Esophagus muscularis mucosa (tissue), 4 donors: ENCODE results near the gene TNFAIP2. TPM values are rescaled to one million over a fixed set of nuclear protein-coding genes. Genes with fewer than 3 reads are reported as not detected.

ENCODE experiments used
- DNase-seq: peaks from one replicate; pipeline ENCODE4 v3.0.0-alpha.2; 2017; ENCODE audit errors: extremely low spot score
- H3K27ac ChIP-seq, 4 donors: fragments of 200-600 bp; sonication (generic); replicated peaks in 1 of 4; 1 replicate in 3 of 4; 2 replicates in 1 of 4; pipeline ENCODE4 v1.5.1; 2016 to 2019; ENCODE audit warnings: mild to moderate bottlenecking in 1 of 4
- H3K27me3 ChIP-seq, 4 donors: fragments of 200-600 bp; sonication (generic); one replicate each; pipeline versions ENCODE4 v1.5.1 to v1.6.0; 2016 to 2019
- H3K36me3 ChIP-seq, 4 donors: fragments of 200-600 bp; sonication (generic); one replicate each; pipeline ENCODE4 v1.5.1; 2016 to 2019
- H3K4me1 ChIP-seq, 4 donors: fragments of 200-600 bp; sonication (generic); one replicate each; pipeline ENCODE4 v1.5.1; 2016 to 2019
- H3K4me3 ChIP-seq, 4 donors: fragments of 200-600 bp; sonication (generic); 1 replicate in 2 of 4; 2 replicates in 2 of 4; pipeline ENCODE4 v1.5.1; 2016 to 2019; ENCODE audit warnings: mild to moderate bottlenecking in 4 of 4, moderate library complexity in 1 of 4
- H3K9me3 ChIP-seq, 4 donors: fragments of 200-600 bp; sonication (generic); 1 replicate in 3 of 4; 2 replicates in 1 of 4; pipeline ENCODE4 v1.5.1; 2016 to 2019
- CTCF ChIP-seq, 3 experiments: fragments of 200-600 bp in 2 of 3; fragments of 450-650 bp in 1 of 3; sonication (generic) in 2 of 3; IDR thresholded peaks; one replicate each; pipeline ENCODE4 v1.5.1; 2017 to 2019; ENCODE audit warnings: antibody characterized with exemption in 3 of 3, mild to moderate bottlenecking in 2 of 3, moderate library complexity in 1 of 3
- EP300 ChIP-seq: sonication (generic); formaldehyde crosslinking; IDR thresholded peaks from one replicate; pipeline ENCODE4 v1.6.1; 2017; ENCODE audit warnings: antibody characterized with exemption
- POLR2A ChIP-seq: fragments of 450-650 bp; IDR thresholded peaks from one replicate; pipeline ENCODE4 v1.6.1; 2017; ENCODE audit warnings: antibody characterized with exemption, moderate library complexity, mild to moderate bottlenecking, low read depth
- POLR2AphosphoS5 ChIP-seq, 2 donors: sonication (generic); formaldehyde crosslinking; IDR thresholded peaks; one replicate each; pipeline ENCODE4 v1.6.1; 2017; ENCODE audit warnings: antibody characterized with exemption in 2 of 2
- WGBS: methylation state at CpG from one replicate; pipeline ENCODE4 v1.1.5; 2018; 5-methylcytosine and 5-hydroxymethylcytosine counted together
- intact Hi-C: fragments of 100-400 bp; cut with DNase I; formaldehyde crosslinking; loops from one replicate; pipeline ENCODE4 v1.15.1; 2023
- total RNA-seq, 4 donors: library from RNA; depleted of rRNA; stranded (reverse); fragments of >200 nt; gene quantifications; one replicate each; pipeline versions ENCODE4 v1.1.0 to v1.2.1, GENCODE V29; 2016

TNFAIP2 gene
- total RNA-seq, 4 donors from 2014 or later = 29.0 to 104 (median 74.0) TPM

DNA sequence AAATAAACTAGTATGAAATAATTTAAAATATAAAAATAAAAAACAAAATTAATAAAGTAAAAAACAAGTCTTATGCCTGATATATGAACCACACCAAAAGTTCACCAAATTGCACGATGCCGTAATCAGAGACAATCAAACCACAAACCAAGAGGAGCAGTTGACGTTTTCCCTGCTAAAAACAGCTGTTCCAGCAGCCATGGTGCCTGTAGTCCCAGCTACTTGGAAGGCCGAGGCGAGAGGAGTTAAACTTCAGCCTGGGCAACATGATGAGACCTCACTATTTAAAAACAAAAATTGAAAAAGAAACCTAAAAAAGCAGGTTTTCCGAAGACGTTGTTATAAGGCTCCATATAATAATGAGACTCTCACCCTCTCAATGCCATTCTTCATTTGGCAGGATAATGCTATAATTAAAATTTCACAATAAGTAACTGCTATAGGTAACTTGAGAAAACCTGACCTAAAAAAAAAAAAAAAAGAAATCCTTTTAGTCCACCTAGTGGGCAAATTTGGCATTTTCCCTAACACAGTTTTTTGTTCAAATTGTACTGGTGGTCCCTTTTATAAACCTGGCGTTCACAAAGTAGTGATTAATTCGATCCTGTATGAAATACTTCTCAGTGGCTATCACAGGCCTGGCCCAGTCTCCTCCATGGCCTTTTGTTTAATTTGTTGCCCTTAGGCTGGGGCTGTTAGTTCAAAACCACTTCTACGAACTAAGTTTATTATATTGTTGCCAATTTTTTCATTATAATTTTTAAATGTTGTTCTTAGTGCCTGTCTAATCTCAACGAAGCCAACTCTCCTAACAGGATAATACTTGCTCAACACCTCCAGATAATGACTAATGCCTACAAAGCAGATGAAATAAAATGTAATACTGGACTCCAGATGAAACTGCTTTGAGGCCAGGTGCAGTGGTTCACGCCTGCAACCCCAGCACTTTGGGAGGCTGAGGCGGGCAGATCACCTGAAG, 62.1 kb downstream of the TNFAIP2 start:
- Histone ChIP-seq H3K27ac (no peak overlapping the region), H3K9me3 (no peaks in the 10 kb centered on the region), H3K27me3 (peaks cover 0 to 45% (median 17%) of the 10 kb centered on the region in 4 donors), H3K4me3 (no peak overlapping the region), H3K4me1 (peaks cover 5 to 23% (median 12%) of the 10 kb centered on the region in 4 donors), H3K36me3 (no peaks in the 10 kb centered on the region)
- WGBS = 54% methylated on average over 13 of the region's 13 CpGs
- no peak for DNase-seq
- intact Hi-C loops = loop anchor here (5.0 kb wide), 2 partner anchors 78 to 107 kb away; no protein-coding TSS in a partner anchor
- no peak for TF ChIP-seq POLR2AphosphoS5 (IDR thresholded peaks at IDR 0.05)
- TF ChIP-seq CTCF (IDR thresholded peaks at IDR 0.05) = peak; percentile 66 to 69 (median 67)
- TF ChIP-seq POLR2A = no peak
- TF ChIP-seq EP300 = no peak

- H3K9me3 ChIP-seq = no peaks in the 10 kb centered on the region
- H3K4me3 ChIP-seq = no peak overlapping the region
- H3K36me3 ChIP-seq = no peaks in the 10 kb centered on the region
- H3K27ac ChIP-seq = no peak overlapping the region
- peaks cover 5 to 23% (median 12%) of the 10 kb centered on the region in 4 donors for H3K4me1 ChIP-seq
- intact Hi-C loops = loop anchor here (5.0 kb wide), 2 partner anchors 79 to 106 kb away; no protein-coding TSS in a partner anchor
- TF ChIP-seq POLR2AphosphoS5 (IDR thresholded peaks at IDR 0.05) (no peak), POLR2A (no peak), EP300 (no peak), CTCF (IDR thresholded peaks at IDR 0.05) (no peak)
- H3K27me3 ChIP-seq = peaks cover 0 to 45% (median 17%) of the 10 kb centered on the region in 4 donors
- DNase-seq = no peak
- WGBS = 72% methylated on average over 9 of the region's 9 CpGs
These were observed 63.1 kb downstream of the TNFAIP2 start for GRCh38 chr14:103186241-103186822.

Other genes with a start within 250 kb of the TNFAIP2 start
- gene AMN, start 200.8 kb upstream of the TNFAIP2 start, total RNA-seq = under 1 TPM in 2 of 4 donors, not detected in 2; 0.11 to 0.32 TPM
- 100 to 1,000 TPM in 2 of 4 donors, 10 to 100 TPM in 2; 93.9 to 132 (median 110) TPM for gene CDC42BPB, start 65.9 kb upstream of the TNFAIP2 start, total RNA-seq
- not detected for gene LBHD2, start 39.3 kb upstream of the TNFAIP2 start, total RNA-seq
- gene EXOC3L4, start 28.7 kb upstream of the TNFAIP2 start, total RNA-seq = 1 to 10 TPM in 3 of 4 donors, under 1 TPM in 1; 0.42 to 2.0 (median 1.2) TPM
- gene EIF5, start 210.8 kb downstream of the TNFAIP2 start, total RNA-seq = 100 to 1,000 TPM; 118 to 237 (median 159) TPM